ENCODE measurements around the gene ATP5MC2. TPM values are rescaled to one million over a fixed set of nuclear protein-coding genes. Genes with fewer than 3 reads are reported as not detected.

The ATP5MC2 gene
- total and polyA plus RNA-seq, 9 of the 15 experiments (the other 6 are each of a cell fraction or from before 2014, with no cell fraction given), result 314 to 1,208 (median 468) TPM

- BruUV-seq (replicated peaks), result TSS peak; percentile 99
- WGBS (ENCODE audit: insufficient coverage, low coverage, missing lambda C conversion rate), result 14% methylated on average over 6 of the region's 6 CpGs
- FAIRE-seq (no peak), ATAC-seq (peak; percentile 0; the same call in 1 of the 3 replicates), DNase-seq (ENCODE audit: extremely low read depth in 1 of 4, low spot score in 3 of 4) (peak in 2 of 4 experiments; percentile 14 to 23)
- H4K20me1 ChIP-seq (replicated peaks; ENCODE audit: control insufficient read depth, insufficient read depth, low read length), result no peaks in the 10 kb centered on the region
- H3K9me1 ChIP-seq (ENCODE audit: control insufficient read depth, insufficient read depth, low read length), result no peaks in the 10 kb centered on the region
- H3K9me3 ChIP-seq (replicated peaks; ENCODE audit: control insufficient read depth, insufficient read depth, low read depth, low read length), result no peaks in the 10 kb centered on the region
- CTCF ChIA-PET (ENCODE audit: low intra/inter-chr PET ratio), result interaction anchor here (1.0 kb wide), 1 partner anchor 50 kb away, joined by 4 read pairs; no protein-coding TSS in a partner anchor
- peak overlapping the region; percentile 98 for H3K27ac ChIP-seq (ENCODE audit: extremely low read depth, low read depth, low read length)
- peak overlapping the region; percentile 60 for H3K4me3 ChIP-seq
- H3K27me3 ChIP-seq (ENCODE audit: control insufficient read depth in 2 of 2, insufficient read depth in 2 of 2, low read length in 2 of 2), result no peaks in the 10 kb centered on the region
- H2AFZ ChIP-seq (ENCODE audit: low read depth, low read length), result peak overlapping the region; percentile 100
- in situ Hi-C loops (cut with MboI), result no loop called here
- no peaks in the 10 kb centered on the region for H3K36me3 ChIP-seq (ENCODE audit: control insufficient read depth, insufficient read depth, low read length)
- peak overlapping the region; percentile 96 to 99; a peak in 3 of 4 replicates for H3K9ac ChIP-seq (ENCODE audit: insufficient read depth in 1 of 2, low read depth in 2 of 2, low read length in 2 of 2)
- peaks cover 41% of the 10 kb centered on the region for H3K79me2 ChIP-seq (ENCODE audit: control insufficient read depth, insufficient read depth, low read length)
- POLR2A ChIA-PET, result interaction anchor here (0.6 to 5.6 kb wide), 7 partner anchors 14 to 93 kb away, joined by 3 to 46 read pairs (median 4); no protein-coding TSS in a partner anchor
- peak overlapping the region; percentile 94 for H3K4me2 ChIP-seq (ENCODE audit: insufficient read depth, low read length)
- H3K4me1 ChIP-seq (replicated peaks in 1 of 2; ENCODE audit: control insufficient read depth in 2 of 2, insufficient read depth in 2 of 2, low read length in 2 of 2), result peaks cover 8 to 10% of the 10 kb centered on the region in 2 experiments; a peak in 3 of 5 replicates
- intact Hi-C loops (cut with micrococcal nuclease), result loop anchor here (2.0 kb wide), 1 partner anchor 50 kb away; the partner anchor contains the start of gene ATP5MC2
- TF ChIP-seq L3MBTL2 (IDR thresholded peaks at IDR 0.05) (0 out of 2 replicates have a peak, but pooled peaks have one; percentile 2), GATAD2B (IDR thresholded peaks at IDR 0.05; ENCODE audit: borderline replicate concordance) (0 out of 2 replicates have a peak, but pooled peaks have one; percentile 66), ZNF143 (CRISPR knock-in tag; IDR thresholded peaks at IDR 0.05) (no peak), SP2 (IDR thresholded peaks at IDR 0.05; ENCODE audit: extremely low read depth, low read depth, low read length, poor library complexity, severe bottlenecking) (no peak), MNT (conservative IDR thresholded peaks at IDR 0.05) (0 out of 4 replicates have a peak, but pooled peaks of 1 of the 2 experiments have one; percentile 13), ZNF436 (CRISPR knock-in tag; IDR thresholded peaks at IDR 0.05) (no peak)
- TF ChIP-seq, protein P1, sequence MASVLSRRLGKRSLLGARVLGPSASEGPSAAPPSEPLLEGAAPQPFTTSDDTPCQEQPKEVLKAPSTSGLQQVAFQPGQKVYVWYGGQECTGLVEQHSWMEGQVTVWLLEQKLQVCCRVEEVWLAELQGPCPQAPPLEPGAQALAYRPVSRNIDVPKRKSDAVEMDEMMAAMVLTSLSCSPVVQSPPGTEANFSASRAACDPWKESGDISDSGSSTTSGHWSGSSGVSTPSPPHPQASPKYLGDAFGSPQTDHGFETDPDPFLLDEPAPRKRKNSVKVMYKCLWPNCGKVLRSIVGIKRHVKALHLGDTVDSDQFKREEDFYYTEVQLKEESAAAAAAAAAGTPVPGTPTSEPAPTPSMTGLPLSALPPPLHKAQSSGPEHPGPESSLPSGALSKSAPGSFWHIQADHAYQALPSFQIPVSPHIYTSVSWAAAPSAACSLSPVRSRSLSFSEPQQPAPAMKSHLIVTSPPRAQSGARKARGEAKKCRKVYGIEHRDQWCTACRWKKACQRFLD (CRISPR knock-in tag; IDR thresholded peaks at IDR 0.05), result 0 out of 2 replicates have a peak, but pooled peaks have one; percentile 44
Measured at GRCh38 chr12:53626702-53627169, 49.1 kb downstream of the ATP5MC2 start.

Data from K562 (cell line).